ENCODE results near the gene ERMARD.

The ERMARD gene

DNA sequence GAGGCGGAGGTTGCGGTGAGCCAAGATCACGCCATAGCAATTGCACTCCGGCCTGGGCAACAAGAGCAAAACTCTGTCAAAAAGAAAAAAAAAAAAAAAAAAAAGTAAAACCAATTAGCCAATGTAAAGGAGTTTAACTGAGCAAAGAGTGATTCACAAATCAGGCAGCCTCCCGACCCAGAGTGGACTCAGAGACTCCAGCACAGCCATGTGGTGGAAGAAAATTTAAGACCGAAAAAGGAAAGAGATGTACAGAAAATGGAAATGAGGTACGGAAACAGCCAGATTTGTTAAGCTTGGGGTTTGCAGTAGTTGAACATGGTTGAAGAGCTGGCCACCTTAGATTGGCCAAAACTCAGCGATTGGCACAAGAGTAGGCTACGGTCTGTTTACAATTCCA is 51.4 kb downstream of the ERMARD start:
- no peak for DNase-seq
- peaks cover 2% of the 10 kb centered on the region for H3K27me3 ChIP-seq (replicated peaks)
- in situ Hi-C loops (cut with HindIII; ENCODE audit: low pct_ligation_motif_present, low sequenced_read_pairs): no loop called here
- H3K4me3 ChIP-seq (ENCODE audit: low read depth, low read length): no peak overlapping the region
- TF ChIP-seq, protein P1, sequence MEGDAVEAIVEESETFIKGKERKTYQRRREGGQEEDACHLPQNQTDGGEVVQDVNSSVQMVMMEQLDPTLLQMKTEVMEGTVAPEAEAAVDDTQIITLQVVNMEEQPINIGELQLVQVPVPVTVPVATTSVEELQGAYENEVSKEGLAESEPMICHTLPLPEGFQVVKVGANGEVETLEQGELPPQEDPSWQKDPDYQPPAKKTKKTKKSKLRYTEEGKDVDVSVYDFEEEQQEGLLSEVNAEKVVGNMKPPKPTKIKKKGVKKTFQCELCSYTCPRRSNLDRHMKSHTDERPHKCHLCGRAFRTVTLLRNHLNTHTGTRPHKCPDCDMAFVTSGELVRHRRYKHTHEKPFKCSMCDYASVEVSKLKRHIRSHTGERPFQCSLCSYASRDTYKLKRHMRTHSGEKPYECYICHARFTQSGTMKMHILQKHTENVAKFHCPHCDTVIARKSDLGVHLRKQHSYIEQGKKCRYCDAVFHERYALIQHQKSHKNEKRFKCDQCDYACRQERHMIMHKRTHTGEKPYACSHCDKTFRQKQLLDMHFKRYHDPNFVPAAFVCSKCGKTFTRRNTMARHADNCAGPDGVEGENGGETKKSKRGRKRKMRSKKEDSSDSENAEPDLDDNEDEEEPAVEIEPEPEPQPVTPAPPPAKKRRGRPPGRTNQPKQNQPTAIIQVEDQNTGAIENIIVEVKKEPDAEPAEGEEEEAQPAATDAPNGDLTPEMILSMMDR (IDR thresholded peaks at IDR 0.05; ENCODE audit: low read depth, low read length, missing control alignments): no peak
- H3K27ac ChIP-seq: no peak overlapping the region
- H3K36me3 ChIP-seq (replicated peaks): no peaks in the 10 kb centered on the region

DNA sequence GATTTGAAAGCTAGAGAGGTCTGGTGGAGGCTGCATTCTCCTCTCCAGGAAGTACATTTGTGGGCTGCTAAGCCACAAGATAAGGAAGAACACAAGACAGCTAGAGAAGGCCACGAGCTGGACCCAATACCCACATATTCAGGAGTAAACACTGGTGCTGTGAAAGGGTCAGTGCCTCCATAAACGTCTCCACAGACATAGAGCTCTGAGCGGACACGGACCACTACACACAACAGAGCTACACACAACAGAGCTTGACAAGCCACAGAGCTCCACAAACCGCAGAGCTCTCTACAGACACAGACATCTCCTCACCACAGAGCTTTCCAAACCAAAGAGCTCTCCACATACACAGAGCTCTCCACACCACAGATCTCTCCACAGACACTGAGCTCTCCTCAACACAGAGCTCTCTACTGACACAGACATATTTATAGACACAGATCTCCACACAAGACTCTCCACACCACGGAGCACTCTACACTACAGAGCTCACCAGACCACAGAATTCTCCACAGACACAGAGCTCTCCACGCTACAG is 51.9 kb downstream of the ERMARD start:
- Histone ChIP-seq H3K27me3 (replicated peaks) (peaks cover 2% of the 10 kb centered on the region), H3K4me3 (ENCODE audit: low read depth, low read length) (no peak overlapping the region), H3K36me3 (replicated peaks) (no peaks in the 10 kb centered on the region), H3K27ac (no peak overlapping the region)
- TF ChIP-seq, protein P1 (IDR thresholded peaks at IDR 0.05; ENCODE audit: low read depth, low read length, missing control alignments): no peak
- in situ Hi-C loops (cut with HindIII; ENCODE audit: low pct_ligation_motif_present, low sequenced_read_pairs): no loop called here
- no peak for DNase-seq

DNA sequence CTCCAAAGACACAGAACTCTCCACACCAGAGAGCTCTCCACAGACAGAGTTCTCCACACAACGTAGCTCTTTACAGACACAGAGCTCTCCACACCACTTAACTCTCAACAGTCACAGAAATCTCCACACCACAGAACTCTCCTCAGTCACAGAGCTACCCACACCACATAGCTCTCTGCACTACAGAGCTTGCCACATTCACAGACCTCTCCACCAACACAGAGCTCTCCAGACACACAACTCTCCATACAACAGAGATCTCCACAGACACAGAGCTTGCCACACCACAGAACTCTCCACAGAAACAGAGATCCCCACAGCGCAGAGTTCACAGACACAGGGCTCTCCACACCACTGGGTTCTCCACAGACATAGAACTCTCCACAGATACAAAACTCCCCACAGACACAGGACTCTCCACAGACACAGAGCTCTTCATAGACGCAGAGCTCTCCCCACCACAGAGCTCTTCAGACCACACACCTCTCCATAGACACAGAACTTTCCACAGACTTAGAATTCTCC is 52.5 kb downstream of the ERMARD start:
- in situ Hi-C loops (cut with HindIII; ENCODE audit: low pct_ligation_motif_present, low sequenced_read_pairs): no loop called here
- H3K27ac ChIP-seq: no peak overlapping the region
- H3K27me3 ChIP-seq (replicated peaks): peaks cover 2% of the 10 kb centered on the region
- TF ChIP-seq, protein P1 (IDR thresholded peaks at IDR 0.05; ENCODE audit: low read depth, low read length, missing control alignments): no peak
- DNase-seq: no peak
- H3K4me3 ChIP-seq (ENCODE audit: low read depth, low read length): no peak overlapping the region
- H3K36me3 ChIP-seq (replicated peaks): no peaks in the 10 kb centered on the region

DNA sequence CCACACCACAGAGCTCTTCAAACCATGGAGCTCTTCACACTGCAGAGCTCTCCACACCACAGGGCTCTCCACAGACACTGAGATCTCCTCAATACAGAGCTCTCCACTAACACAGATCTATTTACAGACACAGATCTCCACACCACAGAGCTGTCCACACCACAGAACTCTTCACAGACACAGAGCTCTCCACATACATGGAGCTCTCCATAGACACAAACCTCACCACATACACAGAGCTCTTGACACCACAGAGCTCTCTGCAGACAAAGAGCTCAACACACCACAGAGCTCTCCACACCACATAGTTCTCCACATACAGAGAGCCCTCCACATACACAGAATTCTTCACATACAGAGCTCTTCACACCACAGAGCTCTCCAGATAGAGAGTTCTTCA is 53.0 kb downstream of the ERMARD start:
- Histone ChIP-seq H3K36me3 (replicated peaks) (no peaks in the 10 kb centered on the region), H3K4me3 (ENCODE audit: low read depth, low read length) (no peak overlapping the region), H3K27ac (no peak overlapping the region), H3K27me3 (replicated peaks) (peaks cover 2% of the 10 kb centered on the region)
- TF ChIP-seq, protein P1 (IDR thresholded peaks at IDR 0.05; ENCODE audit: low read depth, low read length, missing control alignments): no peak
- no peak for DNase-seq
- in situ Hi-C loops (cut with HindIII; ENCODE audit: low pct_ligation_motif_present, low sequenced_read_pairs): no loop called here

DNA sequence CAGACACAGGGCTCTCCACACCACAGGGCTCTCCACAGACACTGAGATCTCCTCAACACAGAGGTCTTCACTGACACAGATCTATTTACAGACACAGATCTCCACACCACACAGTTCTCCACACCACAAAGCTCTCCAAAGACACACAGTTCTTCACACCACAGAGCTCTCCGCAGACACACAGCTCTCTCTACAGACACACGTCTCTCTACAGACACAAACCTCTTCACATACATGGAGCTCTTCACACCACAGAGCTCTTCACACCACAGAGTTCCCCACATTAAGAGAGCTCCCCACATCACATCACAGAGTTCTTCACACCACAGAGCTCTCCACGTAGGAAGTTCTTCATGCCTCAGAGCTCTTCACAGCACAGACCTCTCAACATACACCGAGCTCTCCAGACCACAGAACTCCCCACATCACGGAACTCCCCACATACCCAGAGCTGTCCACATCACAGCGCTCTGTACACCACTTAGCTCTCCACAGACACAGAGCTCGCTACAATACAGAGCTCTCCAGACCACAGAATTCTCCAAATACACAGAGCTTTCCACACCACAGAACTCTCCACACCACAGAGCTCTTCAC is 53.9 kb downstream of the ERMARD start:
- Histone ChIP-seq H3K4me3 (ENCODE audit: low read depth, low read length) (no peak overlapping the region), H3K27me3 (replicated peaks) (peaks cover 2% of the 10 kb centered on the region), H3K36me3 (replicated peaks) (no peaks in the 10 kb centered on the region), H3K27ac (no peak overlapping the region)
- in situ Hi-C loops (cut with HindIII; ENCODE audit: low pct_ligation_motif_present, low sequenced_read_pairs): no loop called here
- TF ChIP-seq, protein P1 (IDR thresholded peaks at IDR 0.05; ENCODE audit: low read depth, low read length, missing control alignments): no peak
- no peak for DNase-seq

DNA sequence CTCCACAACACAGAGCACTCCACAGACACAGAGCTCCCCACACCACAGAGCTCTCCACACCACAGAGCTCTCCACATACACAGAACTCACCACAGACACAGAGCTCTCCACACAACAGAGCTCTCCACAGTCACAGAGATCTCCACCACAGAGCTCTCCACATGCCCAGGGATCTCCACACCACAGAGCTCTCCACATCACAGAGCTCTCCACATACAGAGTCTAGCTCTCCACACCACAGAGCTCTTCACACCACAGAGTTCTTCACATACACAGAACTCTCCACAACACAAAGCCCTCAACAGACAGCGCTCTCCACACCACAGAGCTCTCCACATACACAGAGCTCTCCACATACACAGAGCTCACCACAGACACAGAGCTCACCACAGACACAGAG is 55.3 kb downstream of the ERMARD start:
- no peaks in the 10 kb centered on the region for H3K36me3 ChIP-seq (replicated peaks)
- H3K27ac ChIP-seq: no peak overlapping the region
- in situ Hi-C loops (cut with HindIII; ENCODE audit: low pct_ligation_motif_present, low sequenced_read_pairs): no loop called here
- DNase-seq: no peak
- H3K27me3 ChIP-seq (replicated peaks): peaks cover 2% of the 10 kb centered on the region
- no peak overlapping the region for H3K4me3 ChIP-seq (ENCODE audit: low read depth, low read length)
- TF ChIP-seq, protein P1 (IDR thresholded peaks at IDR 0.05; ENCODE audit: low read depth, low read length, missing control alignments): no peak

All from brain microvascular endothelial cell (primary cell).